ENCODE results near the gene PEAK3. TPM values are rescaled to one million over a fixed set of nuclear protein-coding genes. Genes with fewer than 3 reads are reported as not detected.

Gene PEAK3
- total and polyA plus RNA-seq, 2 donors (not counting 1 experiment from before 2014, with no cell fraction given) = 0.18 to 0.71 TPM

DNA sequence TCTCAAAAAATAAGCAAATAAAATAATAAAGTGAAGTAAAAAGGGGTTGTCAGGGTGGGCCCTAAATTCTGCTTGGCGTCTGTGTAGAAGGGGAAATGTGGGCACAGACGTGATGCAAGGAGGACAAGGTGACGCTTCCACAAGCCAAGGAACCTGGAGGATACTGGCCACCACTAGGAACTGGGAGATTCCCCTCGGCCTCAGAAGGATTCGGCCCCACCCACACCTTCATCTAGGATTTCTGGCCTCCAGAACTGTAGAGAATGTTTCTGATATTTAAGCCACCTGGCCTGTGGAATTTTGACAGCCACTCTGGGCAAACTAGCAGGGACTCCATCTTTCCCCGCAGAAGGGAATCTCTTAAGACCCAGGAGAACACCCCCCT lies 47.0 kb downstream of the PEAK3 start:
- CTCF ChIA-PET = interaction anchor here (1.1 to 2.3 kb wide), 9 partner anchors 26 to 145 kb away, joined by 3 to 9 read pairs (median 6); partner anchors contain the start of gene AP3D1
- H3K27ac Mint-ChIP-seq = peak overlapping the region; percentile 84
- POLR2A ChIA-PET = interaction anchor here (0.9 to 2.5 kb wide), 6 partner anchors 23 to 84 kb away, joined by 3 to 10 read pairs (median 6); no protein-coding TSS in a partner anchor
- Histone ChIP-seq H3K9ac (ENCODE audit: low read length) (peak overlapping the region; percentile 89), H3K4me1 (ENCODE audit: control insufficient read depth in 2 of 2, insufficient read depth in 2 of 2, low read length in 2 of 2) (peaks cover 39 to 51% of the 10 kb centered on the region in 2 donors), H2AFZ (ENCODE audit: insufficient read depth, low read depth, low read length, poor library complexity, severe bottlenecking) (peak overlapping the region; percentile 88), H3K79me2 (ENCODE audit: control insufficient read depth, insufficient read depth, low read length) (peaks cover 84% of the 10 kb centered on the region), H4K20me1 (ENCODE audit: control insufficient read depth, insufficient read depth, low read length, poor library complexity, severe bottlenecking) (peaks cover 84% of the 10 kb centered on the region), H3K27me3 (replicated peaks in 1 of 4; ENCODE audit: control extremely low read depth in 1 of 4, control insufficient read depth in 3 of 4, insufficient read depth in 4 of 4, low read length in 3 of 4) (no peaks in the 10 kb centered on the region), H3K36me3 (replicated peaks in 1 of 2; ENCODE audit: control extremely low read depth in 1 of 2, control insufficient read depth in 1 of 2, extremely low read depth in 1 of 2, insufficient read depth in 2 of 2, low read length in 1 of 2) (peaks cover 0 to 42% of the 10 kb centered on the region in 2 experiments), H3K9me3 (ENCODE audit: control extremely low read depth in 1 of 3, control insufficient read depth in 2 of 3, insufficient read depth in 1 of 3, low read length in 2 of 3) (peaks cover 0 to 6% (median 0%) of the 10 kb centered on the region in 3 donors), H3K27ac (ENCODE audit: low read length in 2 of 2) (peak overlapping the region in 1 of 2 donors; percentile 97), H3K4me2 (replicated peaks; ENCODE audit: low read depth, low read length, poor library complexity, severe bottlenecking) (peak overlapping the region; percentile 86), H3K4me3 (ENCODE audit: control extremely low read depth in 1 of 5, extremely low read depth in 1 of 5, insufficient read depth in 1 of 5, low read depth in 2 of 5, low read length in 4 of 5) (peak overlapping the region; percentile 19 to 94 (median 70))
- 90% methylated on average over 2 of the region's 6 CpGs for WGBS (ENCODE audit: insufficient coverage)
- TF ChIP-seq, protein P1, sequence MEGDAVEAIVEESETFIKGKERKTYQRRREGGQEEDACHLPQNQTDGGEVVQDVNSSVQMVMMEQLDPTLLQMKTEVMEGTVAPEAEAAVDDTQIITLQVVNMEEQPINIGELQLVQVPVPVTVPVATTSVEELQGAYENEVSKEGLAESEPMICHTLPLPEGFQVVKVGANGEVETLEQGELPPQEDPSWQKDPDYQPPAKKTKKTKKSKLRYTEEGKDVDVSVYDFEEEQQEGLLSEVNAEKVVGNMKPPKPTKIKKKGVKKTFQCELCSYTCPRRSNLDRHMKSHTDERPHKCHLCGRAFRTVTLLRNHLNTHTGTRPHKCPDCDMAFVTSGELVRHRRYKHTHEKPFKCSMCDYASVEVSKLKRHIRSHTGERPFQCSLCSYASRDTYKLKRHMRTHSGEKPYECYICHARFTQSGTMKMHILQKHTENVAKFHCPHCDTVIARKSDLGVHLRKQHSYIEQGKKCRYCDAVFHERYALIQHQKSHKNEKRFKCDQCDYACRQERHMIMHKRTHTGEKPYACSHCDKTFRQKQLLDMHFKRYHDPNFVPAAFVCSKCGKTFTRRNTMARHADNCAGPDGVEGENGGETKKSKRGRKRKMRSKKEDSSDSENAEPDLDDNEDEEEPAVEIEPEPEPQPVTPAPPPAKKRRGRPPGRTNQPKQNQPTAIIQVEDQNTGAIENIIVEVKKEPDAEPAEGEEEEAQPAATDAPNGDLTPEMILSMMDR (IDR thresholded peaks at IDR 0.05) = no peak
- no peak for TF ChIP-seq EZH2 (IDR thresholded peaks at IDR 0.05; ENCODE audit: borderline replicate concordance, insufficient read depth, low read depth, low read length, poor library complexity, severe bottlenecking)
- no peaks in the 10 kb centered on the region for H3K9me3 Mint-ChIP-seq (ENCODE audit: insufficient read depth)
- ATAC-seq (ENCODE audit: low read depth) (no peak), DNase-seq (no peak)
- peaks cover 51% of the 10 kb centered on the region for H3K4me1 Mint-ChIP-seq
- peak overlapping the region; percentile 93 for H3K4me3 Mint-ChIP-seq
- intact Hi-C loops (cut with micrococcal nuclease) = no loop called here
- H3K27me3 Mint-ChIP-seq = no peaks in the 10 kb centered on the region

DNA sequence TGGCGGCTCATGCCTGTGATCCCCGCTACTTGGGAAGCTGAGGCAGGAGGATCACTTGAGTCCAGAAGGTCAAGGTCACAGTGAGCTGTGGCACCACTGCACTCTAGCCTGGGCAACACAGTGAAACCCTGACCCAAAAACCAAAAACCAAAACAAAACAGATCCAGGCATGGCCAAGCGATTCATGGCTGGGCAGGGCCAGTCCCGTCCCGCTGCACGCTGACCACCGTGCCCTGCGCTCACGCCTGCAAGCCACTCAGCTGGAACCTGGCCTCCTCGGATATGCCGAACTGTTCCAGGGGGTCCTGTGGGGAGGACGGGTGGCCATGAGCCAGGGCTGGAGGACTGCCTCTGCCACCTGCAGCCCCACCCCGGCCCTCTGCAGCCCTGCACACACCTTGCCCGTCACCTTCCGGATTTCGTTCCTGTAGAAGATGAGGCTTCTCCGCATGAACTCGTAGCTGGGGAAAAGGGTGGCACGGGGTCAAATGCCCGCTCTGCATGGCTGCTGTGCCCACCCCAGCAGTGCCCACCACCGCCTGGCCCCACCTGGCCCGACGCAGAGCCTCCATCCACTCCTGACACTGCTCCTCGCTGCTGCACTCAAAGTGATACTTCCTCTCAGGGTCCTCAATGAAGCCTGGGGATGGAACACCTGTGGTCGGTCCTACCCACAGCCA lies 48.2 kb downstream of the PEAK3 start:
- 86% methylated on average over 25 of the region's 25 CpGs for WGBS (ENCODE audit: insufficient coverage)
- ChIA-PET CTCF (interaction anchor here (1.2 to 2.3 kb wide), 3 partner anchors 25 to 82 kb away, joined by 3 to 9 read pairs (median 5); partner anchors contain the start of gene AP3D1), POLR2A (interaction anchor here (0.6 to 2.5 kb wide), 2 partner anchors 25 to 291 kb away, joined by 5 to 10 read pairs; no protein-coding TSS in a partner anchor)
- TF ChIP-seq, protein P1 (IDR thresholded peaks at IDR 0.05) = no peak
- no peak for TF ChIP-seq EZH2 (IDR thresholded peaks at IDR 0.05; ENCODE audit: borderline replicate concordance, insufficient read depth, low read depth, low read length, poor library complexity, severe bottlenecking)
- Histone ChIP-seq H3K4me2 (replicated peaks; ENCODE audit: low read depth, low read length, poor library complexity, severe bottlenecking) (no peak overlapping the region), H3K4me1 (ENCODE audit: control insufficient read depth in 2 of 2, insufficient read depth in 2 of 2, low read length in 2 of 2) (peaks cover 27 to 44% of the 10 kb centered on the region in 2 donors), H3K27me3 (replicated peaks in 1 of 4; ENCODE audit: control extremely low read depth in 1 of 4, control insufficient read depth in 3 of 4, insufficient read depth in 4 of 4, low read length in 3 of 4) (no peaks in the 10 kb centered on the region), H3K4me3 (ENCODE audit: control extremely low read depth in 1 of 5, extremely low read depth in 1 of 5, insufficient read depth in 1 of 5, low read depth in 2 of 5, low read length in 4 of 5) (no peak overlapping the region), H4K20me1 (ENCODE audit: control insufficient read depth, insufficient read depth, low read length, poor library complexity, severe bottlenecking) (peaks cover 82% of the 10 kb centered on the region), H3K9ac (ENCODE audit: low read length) (no peak overlapping the region), H3K36me3 (replicated peaks in 1 of 2; ENCODE audit: control extremely low read depth in 1 of 2, control insufficient read depth in 1 of 2, extremely low read depth in 1 of 2, insufficient read depth in 2 of 2, low read length in 1 of 2) (peaks cover 0 to 53% of the 10 kb centered on the region in 2 experiments), H2AFZ (ENCODE audit: insufficient read depth, low read depth, low read length, poor library complexity, severe bottlenecking) (no peak overlapping the region), H3K9me3 (ENCODE audit: control extremely low read depth in 1 of 3, control insufficient read depth in 2 of 3, insufficient read depth in 1 of 3, low read length in 2 of 3) (no peaks in the 10 kb centered on the region), H3K79me2 (ENCODE audit: control insufficient read depth, insufficient read depth, low read length) (peaks cover 81% of the 10 kb centered on the region), H3K27ac (ENCODE audit: low read length in 2 of 2) (no peak overlapping the region)
- H3K4me1 Mint-ChIP-seq = peaks cover 43% of the 10 kb centered on the region
- DNase-seq = no peak
- H3K9me3 Mint-ChIP-seq (ENCODE audit: insufficient read depth) = no peaks in the 10 kb centered on the region
- H3K27ac Mint-ChIP-seq = peak overlapping the region; percentile 37
- H3K27me3 Mint-ChIP-seq = no peaks in the 10 kb centered on the region
- ATAC-seq (ENCODE audit: low read depth) = no peak
- peak overlapping the region; percentile 93 for H3K4me3 Mint-ChIP-seq
- intact Hi-C loops (cut with micrococcal nuclease) = no loop called here

Data from B cell (primary cell).